ENCODE results near the gene KCNQ4. TPM values are rescaled to one million over a fixed set of nuclear protein-coding genes. Genes with fewer than 3 reads are reported as not detected.

Gene KCNQ4
- total and polyA plus RNA-seq, 7 experiments from 2014 or later: 0.10 to 0.97 (median 0.20) TPM; not detected in 1

DNA sequence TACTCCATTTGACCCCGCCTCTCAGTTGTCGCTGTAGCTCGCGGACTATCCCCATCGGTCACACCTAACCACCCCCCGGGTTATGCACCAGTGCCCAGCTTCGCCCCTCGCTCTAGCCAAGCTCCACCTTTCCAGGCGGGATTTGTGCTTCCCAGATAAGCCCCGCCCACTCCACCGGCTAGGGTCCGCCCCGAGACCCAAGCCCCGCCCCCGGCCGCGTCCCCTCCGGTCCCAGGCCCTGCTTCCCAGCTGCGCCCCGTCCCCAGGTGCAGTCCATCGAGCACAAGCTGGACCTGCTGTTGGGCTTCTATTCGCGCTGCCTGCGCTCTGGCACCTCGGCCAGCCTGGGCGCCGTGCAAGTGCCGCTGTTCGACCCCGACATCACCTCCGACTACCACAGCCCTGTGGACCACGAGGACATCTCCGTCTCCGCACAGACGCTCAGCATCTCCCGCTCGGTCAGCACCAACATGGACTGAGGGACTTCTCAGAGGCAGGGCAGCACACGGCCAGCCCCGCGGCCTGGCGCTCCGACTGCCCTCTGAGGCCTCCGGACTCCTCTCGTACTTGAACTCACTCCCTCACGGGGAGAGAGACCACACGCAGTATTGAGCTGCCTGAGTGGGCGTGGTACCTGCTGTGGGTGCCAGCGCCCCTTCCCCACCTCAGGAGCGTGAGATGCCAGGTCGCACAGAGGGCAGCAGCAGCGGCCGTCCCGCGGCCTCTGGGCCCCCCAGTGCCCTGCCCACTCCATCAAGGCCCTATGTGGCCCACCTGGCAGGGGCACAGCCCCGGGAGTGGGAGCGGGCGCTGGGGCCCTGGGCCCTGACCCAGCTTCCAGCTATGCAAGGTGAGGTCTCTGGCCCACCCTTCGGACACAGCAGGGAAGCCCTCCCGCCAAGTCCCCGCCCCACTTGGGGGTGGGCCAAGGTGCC, 54.7 kb downstream of the KCNQ4 start:
- POLR2A ChIA-PET: no interaction called here
- CTCF ChIA-PET: interaction anchor here (1.5 to 2.7 kb wide), 2 partner anchors 12 to 63 kb away, joined by 3 to 14 read pairs; no protein-coding TSS in a partner anchor

DNA sequence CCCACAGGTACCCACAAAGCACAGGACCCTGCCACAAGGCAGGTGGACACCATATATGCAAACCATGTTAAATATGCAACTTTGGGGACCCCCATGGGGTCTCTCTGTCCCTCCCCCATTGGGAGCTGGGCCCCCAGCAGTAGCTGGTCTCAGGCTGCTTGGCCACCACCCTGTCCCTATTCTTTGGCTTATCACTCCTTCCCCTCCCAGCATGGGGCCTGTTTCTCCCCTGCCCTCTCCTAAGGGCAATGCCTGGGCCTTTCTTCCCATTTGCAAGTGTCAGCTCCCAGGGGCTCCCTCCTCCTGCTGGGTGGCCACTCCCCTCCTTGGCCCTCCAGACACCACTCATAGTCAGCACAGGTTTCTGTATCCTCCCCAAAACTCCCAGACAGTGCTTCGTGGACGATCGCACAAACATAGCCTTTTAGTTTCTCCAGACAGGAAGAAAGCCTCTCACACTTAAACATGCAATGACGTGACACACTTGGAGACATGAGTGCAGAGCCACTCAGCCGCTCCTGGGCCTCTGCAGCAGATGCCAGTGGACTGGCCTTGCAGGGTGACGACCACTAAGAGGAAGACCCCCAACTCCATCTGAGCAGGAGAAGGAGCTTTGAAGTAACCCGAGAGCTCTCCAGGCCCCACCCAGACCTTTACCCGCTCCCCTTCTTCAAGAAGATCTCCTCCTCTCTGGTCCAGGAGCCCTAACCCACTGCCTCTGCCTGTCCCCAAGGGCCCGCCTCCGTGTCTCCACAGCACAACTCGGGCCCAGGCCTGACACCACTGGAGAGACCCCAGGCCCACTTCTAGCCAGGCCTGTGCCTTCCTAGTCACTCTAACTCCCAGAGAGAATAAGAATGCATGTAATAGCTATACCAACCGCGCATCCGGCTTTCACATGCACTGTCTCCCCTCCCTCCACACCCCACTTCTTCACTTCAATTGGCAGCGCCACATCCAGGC, 55.7 kb downstream of the KCNQ4 start:
- POLR2A ChIA-PET: interaction anchor here (0.6 to 1.3 kb wide), 2 partner anchors 21 to 148 kb away, joined by 3 to 5 read pairs; partner anchors contain the start of gene NFYC
- H3K4me1 Mint-ChIP-seq: peaks cover 17 to 34% (median 28%) of the 10 kb centered on the region in 7 donors
- intact Hi-C loops (cut with micrococcal nuclease): no loop called here

More for the DNA sequence above, 54.7 kb downstream of the KCNQ4 start:
- H3K27ac ChIP-seq (ENCODE audit: low read depth, low read length): no peak overlapping the region
- peaks cover 0 to 23% of the 10 kb centered on the region in 2 donors for H3K4me1 ChIP-seq (ENCODE audit: control insufficient read depth in 2 of 2, insufficient read depth in 2 of 2, low read length in 2 of 2)
- ATAC-seq: no peak
- H3K4me3 ChIP-seq (ENCODE audit: low read length): no peak overlapping the region
- no peaks in the 10 kb centered on the region for H3K36me3 ChIP-seq (ENCODE audit: control insufficient read depth in 2 of 3, insufficient read depth in 3 of 3, low read length in 3 of 3)
- no peaks in the 10 kb centered on the region for H3K9me3 ChIP-seq (ENCODE audit: control insufficient read depth in 2 of 3, low read length in 3 of 3)
- H3K4me1 Mint-ChIP-seq: peaks cover 19 to 34% (median 25%) of the 10 kb centered on the region in 7 donors
- no peak for DNase-seq
- H3K27ac Mint-ChIP-seq: no peak overlapping the region
- H3K9me3 Mint-ChIP-seq: peaks cover 0 to 6% (median 3%) of the 10 kb centered on the region in 11 donors
- H3K27me3 ChIP-seq (ENCODE audit: control insufficient read depth in 2 of 2, insufficient read depth in 2 of 2, low read length in 2 of 2): no peaks in the 10 kb centered on the region
- intact Hi-C loops (cut with micrococcal nuclease): no loop called here
- no peak overlapping the region for H3K4me3 Mint-ChIP-seq
- peaks cover 0 to 5% (median 5%) of the 10 kb centered on the region in 5 donors for H3K36me3 Mint-ChIP-seq
- H3K27me3 Mint-ChIP-seq: peaks cover 0 to 5% (median 0%) of the 10 kb centered on the region in 5 donors

DNA sequence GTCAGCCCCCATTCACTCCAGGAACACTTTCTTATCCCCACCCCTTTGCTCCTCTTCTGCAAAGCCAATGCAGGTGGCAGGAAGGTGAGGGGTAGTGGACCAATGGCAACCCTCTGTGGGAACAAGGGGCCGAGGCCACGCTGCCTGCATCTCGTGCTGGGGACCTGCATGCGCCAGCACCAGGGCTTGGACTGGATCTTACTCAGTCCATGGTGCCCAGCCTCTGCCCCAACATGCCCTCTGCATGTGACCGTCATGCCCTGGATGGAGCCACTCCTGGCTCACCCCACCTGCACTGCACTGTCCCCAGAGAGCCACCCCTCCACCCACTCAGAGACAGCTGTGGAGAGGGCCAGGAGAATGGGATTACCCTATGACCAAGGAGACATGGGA, 56.4 kb downstream of the KCNQ4 start:
- H3K9me3 ChIP-seq (ENCODE audit: control insufficient read depth in 2 of 3, low read length in 3 of 3): no peaks in the 10 kb centered on the region
- H3K36me3 Mint-ChIP-seq: peaks cover 0 to 8% (median 5%) of the 10 kb centered on the region in 5 donors
- no peak overlapping the region for H3K27ac ChIP-seq (ENCODE audit: low read depth, low read length)
- intact Hi-C loops (cut with micrococcal nuclease): loop anchor here in 1 of 2 donors (2.0 kb wide), 1 partner anchor 37 kb away; no protein-coding TSS in a partner anchor
- ATAC-seq (no peak), DNase-seq (no peak)
- H3K4me3 Mint-ChIP-seq: peak overlapping the region in 3 of 10 donors; percentile 16 to 68 (median 63)
- no peaks in the 10 kb centered on the region for H3K27me3 ChIP-seq (ENCODE audit: control insufficient read depth in 2 of 2, insufficient read depth in 2 of 2, low read length in 2 of 2)
- peaks cover 0 to 6% (median 3%) of the 10 kb centered on the region in 11 donors for H3K9me3 Mint-ChIP-seq
- peaks cover 17 to 37% (median 31%) of the 10 kb centered on the region in 7 donors for H3K4me1 Mint-ChIP-seq
- no peak overlapping the region for H3K4me3 ChIP-seq (ENCODE audit: low read length)
- ChIA-PET POLR2A (interaction anchor here (0.6 to 1.3 kb wide), 2 partner anchors 22 to 148 kb away, joined by 3 to 5 read pairs; partner anchors contain the start of gene NFYC), CTCF (interaction anchor here (1.5 to 2.7 kb wide), 2 partner anchors 10 to 65 kb away, joined by 3 to 14 read pairs; no protein-coding TSS in a partner anchor)
- H3K36me3 ChIP-seq (ENCODE audit: control insufficient read depth in 2 of 3, insufficient read depth in 3 of 3, low read length in 3 of 3): no peaks in the 10 kb centered on the region
- peak overlapping the region in 3 of 9 donors; percentile 23 to 76 (median 64) for H3K27ac Mint-ChIP-seq
- peaks cover 2 to 25% of the 10 kb centered on the region in 2 donors for H3K4me1 ChIP-seq (ENCODE audit: control insufficient read depth in 2 of 2, insufficient read depth in 2 of 2, low read length in 2 of 2)
- peaks cover 0 to 5% (median 0%) of the 10 kb centered on the region in 5 donors for H3K27me3 Mint-ChIP-seq

More for the DNA sequence above, 55.7 kb downstream of the KCNQ4 start:
- Histone ChIP-seq H3K27me3 (ENCODE audit: control insufficient read depth in 2 of 2, insufficient read depth in 2 of 2, low read length in 2 of 2) (no peaks in the 10 kb centered on the region), H3K9me3 (ENCODE audit: control insufficient read depth in 2 of 3, low read length in 3 of 3) (no peaks in the 10 kb centered on the region), H3K4me3 (ENCODE audit: low read length) (no peak overlapping the region), H3K36me3 (ENCODE audit: control insufficient read depth in 2 of 3, insufficient read depth in 3 of 3, low read length in 3 of 3) (no peaks in the 10 kb centered on the region), H3K27ac (ENCODE audit: low read depth, low read length) (no peak overlapping the region), H3K4me1 (ENCODE audit: control insufficient read depth in 2 of 2, insufficient read depth in 2 of 2, low read length in 2 of 2) (peaks cover 0 to 23% of the 10 kb centered on the region in 2 donors)
- peaks cover 0 to 5% (median 0%) of the 10 kb centered on the region in 5 donors for H3K27me3 Mint-ChIP-seq
- H3K36me3 Mint-ChIP-seq: peaks cover 0 to 5% (median 5%) of the 10 kb centered on the region in 5 donors
- peak overlapping the region in 1 of 10 donors; percentile 38 for H3K4me3 Mint-ChIP-seq
- DNase-seq: no peak
- CTCF ChIA-PET: interaction anchor here (1.5 to 2.7 kb wide), 2 partner anchors 11 to 64 kb away, joined by 3 to 14 read pairs; no protein-coding TSS in a partner anchor
- peaks cover 0 to 6% (median 3%) of the 10 kb centered on the region in 11 donors for H3K9me3 Mint-ChIP-seq
- H3K27ac Mint-ChIP-seq: peak overlapping the region in 6 of 9 donors; percentile 25 to 76 (median 52)
- ATAC-seq: no peak

DNA sequence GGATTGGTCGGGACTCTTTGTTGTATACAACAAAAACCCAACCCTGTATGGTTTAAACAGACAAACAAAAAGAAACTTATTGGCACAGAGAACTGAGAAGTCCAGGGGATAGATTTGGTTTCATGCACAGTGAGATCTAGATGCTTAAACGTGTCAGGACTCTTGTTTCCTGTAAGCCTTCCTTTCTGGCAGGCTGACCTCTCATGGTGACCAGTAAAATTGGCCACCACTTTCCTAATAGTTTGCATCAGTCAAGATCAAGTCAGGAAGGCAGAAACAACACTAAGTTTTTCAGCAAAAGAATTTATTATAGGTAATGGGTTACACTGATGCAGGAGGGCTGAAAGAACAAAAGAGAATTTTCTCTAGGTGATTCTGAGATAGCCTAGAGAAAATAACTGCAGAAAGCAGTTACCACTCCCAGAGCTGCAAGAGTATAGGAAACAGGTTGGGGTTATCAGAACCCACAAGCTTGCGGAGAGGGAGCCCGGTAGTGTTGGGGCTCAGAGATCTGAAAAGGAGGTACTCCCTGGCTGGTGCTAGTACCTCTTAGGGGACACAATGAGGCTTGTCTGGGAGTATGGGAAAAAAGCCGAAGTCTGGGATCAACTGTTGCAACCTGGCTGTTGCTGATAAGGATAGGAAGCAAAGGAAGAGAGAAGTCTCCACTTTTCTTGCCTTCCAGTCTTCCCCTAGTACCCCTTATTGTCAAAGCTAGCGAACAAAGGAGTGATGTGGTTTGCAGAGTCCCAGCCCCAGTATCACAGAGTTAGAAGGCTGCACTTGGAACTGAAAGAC, 57.1 kb downstream of the KCNQ4 start:
- no peaks in the 10 kb centered on the region for H3K27me3 ChIP-seq (ENCODE audit: control insufficient read depth in 2 of 2, insufficient read depth in 2 of 2, low read length in 2 of 2)
- no peaks in the 10 kb centered on the region for H3K9me3 ChIP-seq (ENCODE audit: control insufficient read depth in 2 of 3, low read length in 3 of 3)
- no peaks in the 10 kb centered on the region for H3K36me3 ChIP-seq (ENCODE audit: control insufficient read depth in 2 of 3, insufficient read depth in 3 of 3, low read length in 3 of 3)
- H3K27ac ChIP-seq (ENCODE audit: low read depth, low read length): peak overlapping the region; percentile 2
- peak; percentile 71 for ATAC-seq
- no peak overlapping the region for H3K4me3 ChIP-seq (ENCODE audit: low read length)
- peak in 6 of 9 donors; percentile 20 to 62 (median 52) for DNase-seq
- intact Hi-C loops (cut with micrococcal nuclease): loop anchor here in 1 of 2 donors (2.0 kb wide), 1 partner anchor 38 kb away; no protein-coding TSS in a partner anchor
- H3K27ac Mint-ChIP-seq: peak overlapping the region; percentile 19 to 84 (median 65)
- H3K36me3 Mint-ChIP-seq: peaks cover 0 to 8% (median 5%) of the 10 kb centered on the region in 5 donors
- H3K9me3 Mint-ChIP-seq: peaks cover 0 to 6% (median 3%) of the 10 kb centered on the region in 11 donors
- ChIA-PET POLR2A (interaction anchor here (0.8 to 1.2 kb wide), 2 partner anchors 22 to 66 kb away, joined by 3 to 4 read pairs; partner anchors contain the start of gene CITED4), CTCF (interaction anchor here (1.0 to 2.2 kb wide), 3 partner anchors 22 to 706 kb away, joined by 3 to 14 read pairs (median 3); partner anchors contain the start of gene CITED4)
- H3K27me3 Mint-ChIP-seq: peaks cover 0 to 5% (median 0%) of the 10 kb centered on the region in 5 donors
- peaks cover 20 to 44% (median 39%) of the 10 kb centered on the region in 7 donors for H3K4me1 Mint-ChIP-seq
- peaks cover 3 to 26% of the 10 kb centered on the region in 2 donors for H3K4me1 ChIP-seq (ENCODE audit: control insufficient read depth in 2 of 2, insufficient read depth in 2 of 2, low read length in 2 of 2)
- peak overlapping the region; percentile 16 to 78 (median 64) for H3K4me3 Mint-ChIP-seq

DNA sequence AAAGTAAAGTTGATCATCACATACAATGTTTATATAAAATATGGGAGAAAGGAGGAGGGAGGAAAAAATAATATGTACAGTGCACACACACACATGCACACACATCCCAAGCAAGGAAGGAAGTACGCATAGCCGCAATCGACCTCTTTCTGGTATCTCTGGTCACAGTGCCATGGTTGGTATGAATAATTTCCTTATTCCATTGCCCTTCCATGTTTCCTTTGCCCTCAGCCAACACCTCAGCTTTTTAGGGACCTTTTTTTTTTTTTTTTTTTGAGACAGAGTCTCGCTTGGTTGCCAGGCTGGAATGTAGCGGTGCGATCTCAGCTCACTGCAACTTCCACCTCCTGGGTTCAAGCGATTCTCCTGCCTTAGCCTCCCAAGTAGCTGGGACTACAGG, 58.0 kb downstream of the KCNQ4 start:
- no peaks in the 10 kb centered on the region for H3K9me3 ChIP-seq (ENCODE audit: control insufficient read depth in 2 of 3, low read length in 3 of 3)
- H3K4me3 ChIP-seq (ENCODE audit: low read length): no peak overlapping the region
- H3K27ac ChIP-seq (ENCODE audit: low read depth, low read length): no peak overlapping the region
- Mint-ChIP-seq H3K36me3 (peaks cover 0 to 8% (median 5%) of the 10 kb centered on the region in 5 donors), H3K9me3 (peaks cover 0 to 6% (median 3%) of the 10 kb centered on the region in 11 donors), H3K4me1 (peaks cover 20 to 52% (median 41%) of the 10 kb centered on the region in 7 donors), H3K4me3 (peak overlapping the region in 4 of 10 donors; percentile 63 to 73 (median 69)), H3K27ac (peak overlapping the region in 4 of 9 donors; percentile 65 to 84 (median 77)), H3K27me3 (peaks cover 0 to 5% (median 0%) of the 10 kb centered on the region in 5 donors)
- no peaks in the 10 kb centered on the region for H3K36me3 ChIP-seq (ENCODE audit: control insufficient read depth in 2 of 3, insufficient read depth in 3 of 3, low read length in 3 of 3)
- DNase-seq: no peak
- no peaks in the 10 kb centered on the region for H3K27me3 ChIP-seq (ENCODE audit: control insufficient read depth in 2 of 2, insufficient read depth in 2 of 2, low read length in 2 of 2)
- ATAC-seq: no peak
- POLR2A ChIA-PET: interaction anchor here (0.8 to 1.2 kb wide), 2 partner anchors 21 to 67 kb away, joined by 3 to 4 read pairs; partner anchors contain the start of gene CITED4
- intact Hi-C loops (cut with micrococcal nuclease): loop anchor here in 1 of 2 donors (2.0 kb wide), 1 partner anchor 39 kb away; no protein-coding TSS in a partner anchor
- H3K4me1 ChIP-seq (ENCODE audit: control insufficient read depth in 2 of 2, insufficient read depth in 2 of 2, low read length in 2 of 2): peaks cover 3 to 26% of the 10 kb centered on the region in 2 donors
- CTCF ChIA-PET: interaction anchor here (0.6 to 2.2 kb wide), 2 partner anchors 67 to 82 kb away, joined by 3 to 14 read pairs; no protein-coding TSS in a partner anchor

Data from naive thymus-derived CD4-positive, alpha-beta T cell (primary cell).